Panc1 (cell line): ENCODE data around the gene GAL3ST1.

ENCODE experiments used
- CTCF ChIP-seq: fragments of 450-650 bp; IDR thresholded peaks from 2 replicates; pipeline ENCODE4 v1.5.1; 2017; ENCODE audit warnings: mild to moderate bottlenecking
- REST ChIP-seq, 2 experiments: IDR thresholded peaks; 2 replicates each; pipeline ENCODE4 v1.6.1; 2011 to 2012; ENCODE audit warnings: low read depth in 2 of 2, control low read depth in 1 of 2, low read length in 1 of 2, mild to moderate bottlenecking in 1 of 2, moderate library complexity in 1 of 2; ENCODE audit not compliant: insufficient read depth in 1 of 2

DNA sequence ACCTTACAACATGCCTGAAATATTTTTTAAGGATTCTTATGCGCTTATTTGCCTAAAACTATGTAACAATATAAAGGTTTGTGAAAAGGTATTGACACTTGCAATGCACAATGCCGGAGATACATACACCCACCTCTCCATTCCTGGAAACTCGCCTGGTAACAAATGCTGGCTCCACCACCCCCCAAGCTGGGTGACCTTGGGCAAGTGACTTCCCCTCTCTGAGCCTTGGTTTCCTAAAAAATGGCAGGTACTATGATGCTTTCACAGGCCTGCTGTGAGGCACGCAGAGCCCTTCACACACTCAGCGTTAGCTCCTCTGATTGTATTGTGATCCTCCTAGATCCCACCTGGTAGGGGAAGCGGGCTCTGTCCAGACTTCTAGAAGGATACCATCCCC, 2.3 kb downstream of the GAL3ST1 start:
- TF ChIP-seq CTCF (no peak), REST (IDR thresholded peaks at IDR 0.05; ENCODE audit: insufficient read depth in 1 of 2, low read depth in 2 of 2, low read length in 1 of 2) (no peak)
